Measurements from ENCODE around the gene GREB1L.
A peak's percentile ranks its signal among the peaks of the same experiment; 100 is the strongest.

The GREB1L gene

DNA sequence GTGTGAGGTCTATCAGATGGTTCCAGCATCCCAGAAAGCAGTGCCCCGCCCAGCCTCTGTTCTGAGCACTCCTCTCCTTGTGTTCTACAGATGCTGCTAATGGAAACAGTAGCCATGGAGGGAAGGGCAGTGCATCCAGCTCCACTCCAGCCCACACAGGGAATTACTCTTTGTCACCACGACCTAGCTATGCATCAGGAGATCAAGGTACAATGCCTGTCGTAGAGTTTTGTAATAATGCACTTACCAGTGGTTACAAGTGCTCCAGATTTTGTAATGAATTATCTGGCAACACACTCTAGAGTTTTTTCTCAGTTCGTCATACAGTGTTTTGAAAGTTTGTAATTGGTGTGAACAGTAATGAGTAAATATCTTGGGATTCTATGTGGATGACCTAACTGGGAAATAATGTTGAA lies 197.4 kb downstream of the GREB1L start:
- TF ChIP-seq CTCF (IDR thresholded peaks at IDR 0.05; ENCODE audit: extremely low read depth, insufficient read depth, missing control alignments): no peak
- in situ Hi-C loops (cut with MboI; ENCODE audit: low pct_unique_long_range_greater_than_20kb, low sequenced_read_pairs, unreplicated experiment): loop anchor here (25.0 kb wide), 1 partner anchor 102 kb away; no protein-coding TSS in a partner anchor
- DNase-seq (ENCODE audit: low spot score): no peak

- TF ChIP-seq CTCF (IDR thresholded peaks at IDR 0.05; ENCODE audit: extremely low read depth, insufficient read depth, missing control alignments): no peak
- in situ Hi-C loops (cut with MboI; ENCODE audit: low pct_unique_long_range_greater_than_20kb, low sequenced_read_pairs, unreplicated experiment): loop anchor here (10.0 to 25.0 kb wide), 2 partner anchors 104 to 237 kb away; no protein-coding TSS in a partner anchor
- no peak for DNase-seq (ENCODE audit: low spot score)
These were observed 199.6 kb downstream of the GREB1L start for GRCh38 chr18:21441670-21442069.

- in situ Hi-C loops (cut with MboI; ENCODE audit: low pct_unique_long_range_greater_than_20kb, low sequenced_read_pairs, unreplicated experiment): loop anchor here (10.0 to 25.0 kb wide), 2 partner anchors 107 to 239 kb away; no protein-coding TSS in a partner anchor
- no peak for DNase-seq (ENCODE audit: low spot score)
- TF ChIP-seq CTCF (IDR thresholded peaks at IDR 0.05; ENCODE audit: extremely low read depth, insufficient read depth, missing control alignments): no peak
These were observed 201.9 kb downstream of the GREB1L start for GRCh38 chr18:21443776-21444464.

DNA sequence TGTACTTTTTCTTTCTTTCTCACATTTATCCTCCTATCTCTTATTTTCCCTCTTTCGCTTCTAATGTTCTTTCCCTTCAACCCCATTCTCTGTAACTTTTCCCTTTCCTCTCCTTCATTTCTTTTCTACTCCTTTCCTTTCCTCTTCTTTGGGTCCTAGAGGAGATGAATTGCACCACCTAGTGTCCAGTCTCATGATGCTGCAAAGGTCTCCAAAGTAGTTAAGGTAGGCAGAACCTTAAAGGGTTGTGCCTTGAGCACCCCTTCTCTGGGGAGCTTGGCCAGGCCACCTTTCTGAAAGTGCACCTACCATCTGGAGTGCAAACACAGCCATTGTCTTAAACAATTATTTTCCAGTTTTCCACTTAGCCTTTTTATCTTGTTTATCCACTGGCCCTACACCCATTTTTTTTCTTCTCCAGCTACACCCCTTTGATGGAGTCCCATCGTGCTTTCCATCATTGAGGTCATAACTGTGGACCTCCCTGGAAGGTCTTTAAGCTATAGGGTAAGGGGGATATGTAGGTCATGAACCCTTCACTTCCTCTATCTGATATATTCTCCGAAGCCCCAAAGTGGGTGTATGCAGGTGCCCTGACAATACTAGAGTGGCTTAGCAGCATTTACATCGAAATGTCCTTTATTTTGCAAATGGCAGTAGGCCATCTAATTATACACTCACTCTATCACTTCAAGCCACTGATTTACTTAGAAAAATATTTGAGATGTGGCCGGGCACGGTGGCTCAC lies 202.6 kb downstream of the GREB1L start:
- TF ChIP-seq CTCF (IDR thresholded peaks at IDR 0.05; ENCODE audit: extremely low read depth, insufficient read depth, missing control alignments): peak; percentile 77
- in situ Hi-C loops (cut with MboI; ENCODE audit: low pct_unique_long_range_greater_than_20kb, low sequenced_read_pairs, unreplicated experiment): loop anchor here (10.0 to 25.0 kb wide), 2 partner anchors 107 to 240 kb away; no protein-coding TSS in a partner anchor
- peak; percentile 56 for DNase-seq (ENCODE audit: low spot score)

DNA sequence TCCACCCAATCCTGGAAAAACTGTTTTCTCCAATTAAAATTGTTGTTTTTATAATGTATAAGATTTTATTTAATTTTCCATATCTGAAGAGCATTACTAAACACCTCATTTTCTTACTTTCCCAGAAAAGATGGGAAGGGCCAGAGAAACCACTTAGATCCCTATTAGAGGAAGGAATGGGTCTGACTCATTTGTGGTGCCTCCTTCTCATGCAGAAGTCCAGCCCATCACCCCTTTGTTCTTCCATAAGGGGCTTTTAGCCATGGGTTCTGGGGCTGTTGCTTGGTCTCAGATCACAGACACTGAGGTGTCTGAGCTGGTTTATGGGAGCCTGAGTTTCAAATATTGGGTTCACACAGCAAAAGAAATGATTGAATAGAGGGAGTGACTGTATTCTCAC lies 206.3 kb downstream of the GREB1L start:
- DNase-seq (ENCODE audit: low spot score): no peak
- TF ChIP-seq CTCF (IDR thresholded peaks at IDR 0.05; ENCODE audit: extremely low read depth, insufficient read depth, missing control alignments): no peak
- in situ Hi-C loops (cut with MboI; ENCODE audit: low pct_unique_long_range_greater_than_20kb, low sequenced_read_pairs, unreplicated experiment): loop anchor here (10.0 to 25.0 kb wide), 2 partner anchors 111 to 243 kb away; no protein-coding TSS in a partner anchor

- DNase-seq (ENCODE audit: low spot score): no peak
- in situ Hi-C loops (cut with MboI; ENCODE audit: low pct_unique_long_range_greater_than_20kb, low sequenced_read_pairs, unreplicated experiment): loop anchor here (10.0 to 25.0 kb wide), 2 partner anchors 112 to 245 kb away; no protein-coding TSS in a partner anchor
- TF ChIP-seq CTCF (IDR thresholded peaks at IDR 0.05; ENCODE audit: extremely low read depth, insufficient read depth, missing control alignments): no peak
These were observed 207.6 kb downstream of the GREB1L start for GRCh38 chr18:21449367-21450290.
